Activated CD4-positive, alpha-beta T cell treated with anti-CD3 and anti-CD28 coated beads, Interleukin-2, amount 50 U/mL, for 48 hours (primary cell): Measurements from ENCODE around the gene CDH2.

Experiments
- DNase-seq, 2 experiments: peaks; one replicate each; pipeline ENCODE4 v3.0.0-alpha.2; 2020

Gene CDH2

GRCh38 chr18:28125051-28125450 is 51.9 kb downstream of the CDH2 start:
- no peak for DNase-seq

GRCh38 chr18:28124131-28125029 is 52.5 kb downstream of the CDH2 start:
- no peak for DNase-seq

GRCh38 chr18:28123401-28124030 is 53.4 kb downstream of the CDH2 start:
- DNase-seq: no peak

- no peak for DNase-seq
Measured at GRCh38 chr18:28120828-28121515, 56.0 kb downstream of the CDH2 start.

- DNase-seq: no peak
Measured at GRCh38 chr18:28116461-28116860, 60.5 kb downstream of the CDH2 start.

GRCh38 chr18:28115149-28115550 is 61.8 kb downstream of the CDH2 start:
- DNase-seq: no peak

GRCh38 chr18:28114472-28114871 is 62.5 kb downstream of the CDH2 start:
- no peak for DNase-seq

GRCh38 chr18:28113271-28114029 is 63.5 kb downstream of the CDH2 start:
- DNase-seq: no peak

GRCh38 chr18:28112056-28112470 is 64.9 kb downstream of the CDH2 start:
- DNase-seq: no peak

GRCh38 chr18:28110924-28111323 is 66.0 kb downstream of the CDH2 start:
- no peak for DNase-seq

- no peak for DNase-seq
Measured at GRCh38 chr18:28109781-28110560, 67.0 kb downstream of the CDH2 start.

GRCh38 chr18:28108814-28109213 is 68.1 kb downstream of the CDH2 start:
- DNase-seq: no peak

- DNase-seq: no peak
Measured at GRCh38 chr18:28108254-28108653, 68.7 kb downstream of the CDH2 start.

GRCh38 chr18:28099237-28099636 is 77.7 kb downstream of the CDH2 start:
- DNase-seq: no peak

- DNase-seq: no peak
Measured at GRCh38 chr18:28095631-28096030, 81.3 kb downstream of the CDH2 start.

GRCh38 chr18:28095041-28095440 is 81.9 kb downstream of the CDH2 start:
- DNase-seq: no peak

- DNase-seq: no peak
Measured at GRCh38 chr18:28091197-28091596, 85.7 kb downstream of the CDH2 start.

GRCh38 chr18:28088477-28088876 is 88.5 kb downstream of the CDH2 start:
- no peak for DNase-seq

GRCh38 chr18:28086670-28087552 is 90.0 kb downstream of the CDH2 start:
- no peak for DNase-seq

- no peak for DNase-seq
Measured at GRCh38 chr18:28081516-28081915, 95.4 kb downstream of the CDH2 start.

GRCh38 chr18:28080876-28081300 is 96.0 kb downstream of the CDH2 start:
- DNase-seq: no peak
